Peyer's patch (tissue), 4 donors: ENCODE data around the gene MCRIP2.

ENCODE experiments used
- CTCF ChIP-seq, 6 experiments: fragments of 450-650 bp in 4 of 6; fragments of 200-600 bp in 2 of 6; sonication (generic) in 1 of 6; IDR thresholded peaks; one replicate each; pipeline ENCODE4 v1.5.1; 2017 to 2019; ENCODE audit warnings: antibody characterized with exemption in 6 of 6, mild to moderate bottlenecking in 3 of 6, moderate library complexity in 1 of 6
- POLR2A ChIP-seq, 2 donors: fragments of 450-650 bp; IDR thresholded peaks; one replicate each; pipeline ENCODE4 v1.5.1; 2017; ENCODE audit warnings: antibody characterized with exemption in 2 of 2, mild to moderate bottlenecking in 2 of 2, moderate library complexity in 2 of 2

GRCh38 chr16:630815-631405, 10.7 kb upstream of the MCRIP2 start, which contains the start of gene WFIKKN1:
- TF ChIP-seq CTCF (IDR thresholded peaks at IDR 0.05) (no peak), POLR2A (IDR thresholded peaks at IDR 0.05) (no peak)
